IMR-90 (cell line): Measurements from ENCODE around the gene KLK11.

Source experiments
- CHD1 ChIP-seq: IDR thresholded peaks from 2 replicates; pipeline ENCODE4 v1.6.1; 2012; ENCODE audit warnings: low read depth, low read length, improper control_type of control experiment
- CTCF ChIP-seq: conservative IDR thresholded peaks from 2 replicates; pipeline ENCODE4 v1.5.1; 2012; ENCODE audit warnings: mild to moderate bottlenecking, low read depth, low read length, improper control_type of control experiment
- ELK1 ChIP-seq: fragments of 150-350 bp; IDR thresholded peaks from 2 replicates; pipeline ENCODE4 v1.6.1; 2016; ENCODE audit warnings: low read depth, mild to moderate bottlenecking, low read length, moderate library complexity, borderline replicate concordance
- FOS ChIP-seq: fragments of 150-350 bp; IDR thresholded peaks from 2 replicates; pipeline ENCODE4 v1.6.1; 2016; ENCODE audit warnings: low read depth, low read length
- MAFK ChIP-seq: IDR thresholded peaks from 2 replicates; pipeline ENCODE4 v1.6.1; 2012; ENCODE audit warnings: low read depth, low read length, improper control_type of control experiment
- MXI1 ChIP-seq: IDR thresholded peaks from 2 replicates; pipeline ENCODE4 v1.6.1; 2012; ENCODE audit warnings: low read depth, mild to moderate bottlenecking, low read length, moderate library complexity, borderline replicate concordance
- POLR2A ChIP-seq: IDR thresholded peaks from 2 replicates; pipeline ENCODE4 v1.6.1; 2012; ENCODE audit warnings: mild to moderate bottlenecking, low read depth, low read length
- RAD21 ChIP-seq: IDR thresholded peaks from 2 replicates; pipeline ENCODE4 v1.6.1; 2012; ENCODE audit warnings: low read length, improper control_type of control experiment
- RCOR1 ChIP-seq: IDR thresholded peaks from 2 replicates; pipeline ENCODE4 v1.6.1; 2012; ENCODE audit warnings: mild to moderate bottlenecking, low read length, improper control_type of control experiment; ENCODE audit not compliant: insufficient replicate concordance
- RFX5 ChIP-seq: IDR thresholded peaks from 2 replicates; pipeline ENCODE4 v1.8.0; 2012; ENCODE audit warnings: low read depth, mild to moderate bottlenecking, low read length, moderate library complexity
- USF2 ChIP-seq: fragments of 150-350 bp; IDR thresholded peaks from 2 replicates; pipeline ENCODE4 v1.6.1; 2017; ENCODE audit warnings: mild to moderate bottlenecking, antibody characterized with exemption, low read length, low read depth

GRCh38 chr19:51055866-51056265, 29.4 kb upstream of the KLK11 start:
- TF ChIP-seq RFX5 (no peak), CTCF (no peak), POLR2A (no peak), FOS (no peak), USF2 (no peak), ELK1 (no peak), CHD1 (no peak), RCOR1 (no peak), MAFK (no peak), MXI1 (no peak), RAD21 (no peak)
